Fibroblast of the conjunctiva (primary cell): ENCODE measurements around the gene GALR1.

Source experiments
- DNase-seq: peaks from one replicate; pipeline ENCODE4 v3.0.0-alpha.2; 2010; ENCODE audit warnings: low read depth

The GALR1 gene

DNA sequence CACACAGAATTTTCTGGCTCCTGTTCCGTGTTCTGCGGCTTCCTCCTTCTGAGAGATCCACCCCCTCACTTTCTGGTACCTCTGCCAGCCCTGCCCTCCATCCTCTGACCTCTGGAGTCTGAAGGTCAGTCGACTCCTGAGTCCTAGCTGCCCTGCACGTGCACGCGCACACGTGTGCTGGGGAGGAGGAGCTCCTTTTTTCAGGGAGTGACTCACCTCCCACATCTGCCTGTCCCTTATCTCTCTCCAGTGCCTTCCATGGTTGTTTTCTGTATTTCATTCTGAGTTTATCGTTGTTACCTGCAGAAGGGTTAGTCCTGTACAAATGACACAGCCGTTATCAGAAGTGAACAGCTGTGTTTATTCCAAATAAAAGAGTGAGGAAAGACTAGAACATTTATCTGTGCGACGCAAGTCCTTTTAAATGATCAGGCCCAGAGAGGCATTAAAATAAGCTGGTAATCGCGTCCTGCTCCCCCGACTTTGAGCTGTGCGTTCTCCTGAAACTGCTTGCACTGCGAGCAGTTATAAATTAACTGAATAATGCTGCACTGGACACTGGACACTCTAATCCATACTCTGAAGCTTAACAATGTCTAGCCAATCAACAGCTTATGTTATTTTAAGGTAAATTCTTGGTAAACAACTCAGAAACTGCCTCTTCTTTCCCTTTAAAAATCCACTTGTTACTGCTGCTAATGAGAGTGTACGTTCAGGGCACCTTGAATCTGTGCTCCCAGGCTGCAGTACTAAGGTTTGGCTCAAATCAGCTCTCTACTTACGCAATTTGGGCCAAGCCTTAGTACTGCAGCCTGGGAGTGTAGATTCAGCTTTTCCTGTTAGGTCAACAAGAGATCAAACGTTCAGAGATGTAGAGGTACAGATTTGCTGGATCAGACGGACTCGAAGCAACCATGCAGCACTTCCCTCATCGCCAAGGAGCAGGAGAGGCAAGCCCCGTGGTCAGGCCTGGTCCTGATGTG is 72.5 kb downstream of the GALR1 start:
- no peak for DNase-seq

DNA sequence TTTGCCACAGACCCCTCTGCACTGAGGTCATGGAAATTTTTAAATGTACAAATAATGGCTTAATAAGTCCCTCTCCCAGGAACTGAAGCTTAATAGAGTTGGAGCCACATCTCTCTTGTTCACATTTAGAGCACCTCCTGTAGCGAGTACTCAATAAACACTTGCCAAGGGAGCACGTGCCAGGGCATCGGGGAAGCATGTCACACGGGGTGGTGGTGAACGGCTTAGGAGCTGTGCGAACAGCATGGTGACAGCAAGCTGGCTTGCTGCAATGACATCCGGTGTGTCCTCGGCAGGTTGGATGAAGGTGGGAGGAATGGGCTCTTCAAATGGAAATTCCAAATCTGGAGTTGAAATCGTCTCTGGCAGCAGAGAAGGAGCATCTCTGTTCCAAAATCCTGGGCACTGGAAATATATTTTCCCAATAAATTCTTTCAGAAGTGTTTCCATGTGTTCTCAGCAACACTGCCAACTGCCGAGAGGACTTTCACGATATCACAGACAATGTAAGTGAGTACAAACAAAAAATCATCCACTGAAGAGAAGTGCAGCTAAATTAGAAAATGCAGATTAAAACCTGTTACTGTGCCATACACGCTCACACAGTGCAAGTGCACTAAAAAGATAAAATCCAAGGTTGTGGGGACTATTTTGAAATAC is 74.1 kb downstream of the GALR1 start:
- no peak for DNase-seq
